Measurements from ENCODE around the gene PFKM.

GRCh38 chr12:48145981-48146380 is 26.8 kb downstream of the PFKM start:
- no peak for TF ChIP-seq CTCF (IDR thresholded peaks at IDR 0.05; ENCODE audit: low read depth, low read length, poor library complexity, severe bottlenecking)
- TF ChIP-seq EZH2phosphoT487 (IDR thresholded peaks at IDR 0.05; ENCODE audit: borderline replicate concordance, low read length): no peak

Data from DOHH2 (cell line).